Psoas muscle (tissue), 8 donors: ENCODE measurements around the gene KRT39. TPM values are rescaled to one million over a fixed set of nuclear protein-coding genes. Genes with fewer than 3 reads are reported as not detected.

Experiments used
- ATAC-seq, 4 donors: fragments of 200-7000 bp; cut with Tn5 transposase; one replicate each; pipeline ENCODE4 v1.9.1; 2020; ENCODE audit warnings: moderate library complexity in 3 of 4, mild to moderate bottlenecking in 2 of 4
- DNase-seq, 2 donors: peaks; one replicate each; pipeline ENCODE4 v3.0.0-alpha.2; 2020
- H3K27ac ChIP-seq: fragments of 200-600 bp; one replicate; pipeline ENCODE4 v1.8.0; 2022
- H3K27me3 ChIP-seq, 3 donors: fragments of 200-600 bp in 1 of 3; one replicate each; pipeline versions ENCODE4 v1.6.1 to v1.8.0; 2013 to 2022; ENCODE audit warnings: low read length in 2 of 3, mild to moderate bottlenecking in 2 of 3, moderate library complexity in 1 of 3; ENCODE audit not compliant: insufficient read depth in 3 of 3
- H3K36me3 ChIP-seq, 2 donors: fragments of 200-600 bp in 1 of 2; one replicate each; pipeline versions ENCODE4 v1.6.1 to v1.8.0; 2013 to 2022; ENCODE audit warnings: low read depth in 1 of 2, mild to moderate bottlenecking in 1 of 2, moderate library complexity in 1 of 2; ENCODE audit not compliant: insufficient read depth in 1 of 2
- H3K4me1 ChIP-seq: fragments of 200-600 bp; one replicate; pipeline ENCODE4 v1.8.0; 2022
- H3K4me3 ChIP-seq: fragments of 200-600 bp; one replicate; pipeline ENCODE4 v1.8.0; 2022; ENCODE audit warnings: mild to moderate bottlenecking
- H3K9me3 ChIP-seq: fragments of 200-600 bp; one replicate; pipeline ENCODE4 v1.8.0; 2022
- CTCF ChIP-seq: fragments of 200-600 bp; IDR thresholded peaks from one replicate; pipeline ENCODE4 v1.8.0; 2022; ENCODE audit warnings: antibody characterized with exemption
- WGBS, 3 donors: extraction: QIAGEN DNeasy Blood & Tissue Kit; methylation state at CpG; one replicate each; pipeline versions ENCODE4 v1.1.6 to v1.1.7; 2013; 5-methylcytosine and 5-hydroxymethylcytosine counted together
- intact Hi-C, 2 donors: fragments of 100-400 bp; cut with DNase I; formaldehyde crosslinking; loops; one replicate each; pipeline versions ENCODE4 v1.11.0 to v1.14.2; 2022
- polyA plus RNA-seq, 3 donors: library from polyadenylated mRNA; stranded (reverse); fragments of 200-250 nt; gene quantifications; one replicate each; pipeline ENCODE4 v1.2.3, GENCODE V29; 2013
- total RNA-seq, 4 donors: library from RNA; stranded (reverse); fragmentation: NEBNext Ultra II Directional in 2 of 4; extraction: Animal tissue kit (Norgen Biotek cat#: 25700) in 2 of 4; gene quantifications; one replicate each; pipeline versions ENCODE4 v1.2.1 to v1.2.4, GENCODE V29; 2021 to 2023
- donor health status: healthy with polysubstance abuse.
- donor health status: DM: no; HTN: no; CAD: no; lungs with moderate emphysema.
- donor health status: Bipolar disorder and iron deficiency.
- donor health status: healthy.
- donor health status: DM: yes; HTN: yes; CAD: no.
- donor health status: DM: no; HTN: no; CAD: no.
- donor health status: DM: no; HTN: no; CAD: no.
- donor health status: DM: yes; HTN: yes; CAD: no.

The KRT39 gene
- total and polyA plus RNA-seq, 7 donors = not detected

- WGBS, 3 donors = 53 to 63% (median 62%) methylated on average over 2 of the region's 2 CpGs
These were observed 30.6 kb upstream of the KRT39 start for GRCh38 chr17:40997361-40997760.

GRCh38 chr17:40996829-40997228 is 30.1 kb upstream of the KRT39 start:
- H3K27ac ChIP-seq = no peak overlapping the region
- 82 to 94% (median 90%) methylated on average over 4 of the region's 4 CpGs for WGBS, 3 donors
- no peaks in the 10 kb centered on the region for H3K9me3 ChIP-seq
- no peak overlapping the region for H3K4me3 ChIP-seq
- H3K36me3 ChIP-seq = no peaks in the 10 kb centered on the region
- ATAC-seq (no peak), DNase-seq (no peak)
- TF ChIP-seq CTCF = no peak
- peaks cover 0 to 12% (median 5%) of the 10 kb centered on the region in 3 donors for H3K27me3 ChIP-seq
- H3K4me1 ChIP-seq = no peaks in the 10 kb centered on the region
- intact Hi-C loops = no loop called here

More at GRCh38 chr17:40997361-40997760, 30.6 kb upstream of the KRT39 start:
- TF ChIP-seq CTCF = no peak
- Histone ChIP-seq H3K36me3 (no peaks in the 10 kb centered on the region), H3K27ac (no peak overlapping the region), H3K9me3 (no peaks in the 10 kb centered on the region), H3K27me3 (peaks cover 0 to 12% (median 5%) of the 10 kb centered on the region in 3 donors), H3K4me3 (no peak overlapping the region), H3K4me1 (no peaks in the 10 kb centered on the region)
- DNase-seq = no peak
- ATAC-seq = no peak
- intact Hi-C loops = no loop called here

- DNase-seq = no peak
- Histone ChIP-seq H3K4me3 (no peak overlapping the region), H3K36me3 (no peaks in the 10 kb centered on the region), H3K4me1 (no peaks in the 10 kb centered on the region), H3K27me3 (peaks cover 0 to 5% (median 4%) of the 10 kb centered on the region in 3 donors), H3K9me3 (no peaks in the 10 kb centered on the region), H3K27ac (no peak overlapping the region)
- WGBS, 3 donors = 63 to 74% (median 64%) methylated on average over 1 of the region's 1 CpG
- ATAC-seq = no peak
- intact Hi-C loops = no loop called here
- TF ChIP-seq CTCF = no peak
These were observed 28.4 kb upstream of the KRT39 start for GRCh38 chr17:40995116-40995515.

- H3K9me3 ChIP-seq = no peaks in the 10 kb centered on the region
- peaks cover 0 to 4% (median 0%) of the 10 kb centered on the region in 3 donors for H3K27me3 ChIP-seq
- ATAC-seq (no peak), DNase-seq (no peak)
- H3K4me1 ChIP-seq = no peaks in the 10 kb centered on the region
- no peak within 1 kb of the TSS for H3K27ac ChIP-seq
- TF ChIP-seq CTCF = no peak
- intact Hi-C loops = no loop called here
- H3K4me3 ChIP-seq = no peak within 1 kb of the TSS
- WGBS, 3 donors = 28 to 35% (median 28%) methylated on average over 4 of the region's 4 CpGs
- H3K36me3 ChIP-seq = no peaks in the 10 kb centered on the region
These were observed 27.1 kb upstream of the KRT39 start, which contains the start of gene KRTAP3-3 for GRCh38 chr17:40993839-40994238. TSS of gene KRTAP3-3 (minus strand) at chr17:40994164. CDS start at chr17:40994097, 67 bp downstream.

GRCh38 chr17:40993084-40993483 is 26.3 kb upstream of the KRT39 start:
- Histone ChIP-seq H3K36me3 (no peaks in the 10 kb centered on the region), H3K27ac (no peak overlapping the region), H3K9me3 (no peaks in the 10 kb centered on the region), H3K4me1 (no peaks in the 10 kb centered on the region), H3K4me3 (no peak overlapping the region), H3K27me3 (peaks cover 0 to 4% (median 0%) of the 10 kb centered on the region in 3 donors)
- no peak for TF ChIP-seq CTCF
- intact Hi-C loops = no loop called here
- 93 to 95% (median 94%) methylated on average over 2 of the region's 2 CpGs for WGBS, 3 donors
- ATAC-seq = no peak
- no peak for DNase-seq
